ENCODE data around the gene SCRT2.
"Not testable (repeated sequence)": the region's sequence is repeated elsewhere in the genome, so short reads cannot be mapped to it uniquely, and the experiment has no call there.

SCRT2 gene

DNA sequence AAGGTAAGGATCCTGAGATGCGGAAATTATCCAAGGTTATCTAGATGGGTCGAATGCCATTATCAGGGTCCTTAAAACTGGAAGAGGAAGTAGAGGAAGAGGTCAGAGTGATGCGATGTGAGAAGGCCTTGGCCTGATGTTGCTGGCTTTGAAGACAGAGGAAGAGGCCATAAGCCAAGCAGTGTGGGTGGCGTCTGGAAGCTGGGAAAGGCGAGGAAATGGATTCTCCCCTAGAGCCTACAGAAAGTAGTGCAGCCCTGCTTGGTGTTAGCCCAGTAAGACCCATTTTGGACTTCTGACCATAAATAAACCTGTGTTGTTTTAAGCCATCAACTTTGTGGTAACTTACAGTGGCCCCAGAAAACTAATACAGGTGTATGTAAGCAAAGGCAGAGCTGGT lies 24.6 kb downstream of the SCRT2 start:
- no peak for DNase-seq

DNA sequence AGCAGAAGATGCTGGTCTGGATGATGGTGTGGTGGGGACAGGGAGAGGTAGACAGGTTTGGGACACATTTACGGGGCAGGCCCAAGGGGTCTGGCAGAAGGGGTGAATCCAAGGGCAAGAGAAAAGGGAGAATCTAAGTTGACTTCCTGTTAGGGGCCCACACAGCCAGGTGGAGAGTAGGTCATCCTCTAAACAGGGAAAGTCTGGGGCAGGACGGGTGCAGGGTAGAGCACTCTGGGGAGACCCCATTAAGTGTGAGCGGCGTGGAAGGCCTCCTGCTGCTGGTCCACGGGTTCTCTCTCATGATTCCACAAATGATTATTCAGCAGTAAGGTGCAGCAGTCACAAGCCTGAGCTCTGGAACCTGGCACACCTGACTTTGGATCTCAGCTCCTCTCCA lies 25.3 kb downstream of the SCRT2 start:
- DNase-seq: no peak

DNA sequence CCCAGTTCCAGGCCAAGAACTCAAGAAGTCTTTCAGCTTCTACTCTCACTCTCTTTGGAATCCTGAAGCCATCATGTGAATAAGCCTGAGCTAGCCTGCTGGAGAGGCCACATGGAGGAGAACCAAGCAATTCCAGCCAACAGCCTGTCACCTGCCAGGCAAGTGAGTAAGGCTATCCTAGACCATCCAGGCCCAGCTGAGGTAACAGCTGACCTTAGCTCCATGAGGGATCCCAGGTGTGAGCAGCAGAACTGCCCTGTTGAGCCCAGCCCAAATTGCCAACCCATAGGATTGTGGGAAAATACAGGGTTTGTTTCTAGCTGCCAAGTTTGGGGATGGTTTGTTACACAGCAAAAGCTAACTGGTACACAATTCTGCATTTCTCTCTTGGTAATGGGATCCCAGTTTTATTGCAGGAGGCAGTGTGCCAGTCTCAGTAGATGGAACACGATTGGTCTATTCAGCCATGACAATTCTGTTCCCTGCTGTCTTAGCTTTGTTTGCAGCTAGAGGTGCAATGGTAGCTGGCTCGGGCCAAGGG lies 28.1 kb downstream of the SCRT2 start:
- DNase-seq: no peak

DNA sequence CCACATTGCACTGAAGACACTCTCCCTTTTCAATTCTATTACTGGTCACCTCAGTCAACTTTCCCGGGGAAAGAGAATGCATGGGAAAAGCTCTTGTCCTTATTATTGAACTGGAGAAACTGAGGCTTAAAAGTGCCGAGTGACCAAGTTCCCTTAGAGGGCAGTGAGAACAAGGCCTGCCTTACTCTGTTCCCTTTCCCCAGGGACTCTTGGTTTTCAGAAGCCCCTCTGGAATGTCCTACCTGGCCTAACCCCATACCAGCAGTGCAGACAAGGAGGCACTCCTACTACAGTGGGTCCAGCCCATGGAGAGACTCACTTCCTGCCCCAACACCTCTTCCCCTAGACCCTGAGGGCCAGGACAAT lies 28.8 kb downstream of the SCRT2 start:
- no peak for DNase-seq

DNA sequence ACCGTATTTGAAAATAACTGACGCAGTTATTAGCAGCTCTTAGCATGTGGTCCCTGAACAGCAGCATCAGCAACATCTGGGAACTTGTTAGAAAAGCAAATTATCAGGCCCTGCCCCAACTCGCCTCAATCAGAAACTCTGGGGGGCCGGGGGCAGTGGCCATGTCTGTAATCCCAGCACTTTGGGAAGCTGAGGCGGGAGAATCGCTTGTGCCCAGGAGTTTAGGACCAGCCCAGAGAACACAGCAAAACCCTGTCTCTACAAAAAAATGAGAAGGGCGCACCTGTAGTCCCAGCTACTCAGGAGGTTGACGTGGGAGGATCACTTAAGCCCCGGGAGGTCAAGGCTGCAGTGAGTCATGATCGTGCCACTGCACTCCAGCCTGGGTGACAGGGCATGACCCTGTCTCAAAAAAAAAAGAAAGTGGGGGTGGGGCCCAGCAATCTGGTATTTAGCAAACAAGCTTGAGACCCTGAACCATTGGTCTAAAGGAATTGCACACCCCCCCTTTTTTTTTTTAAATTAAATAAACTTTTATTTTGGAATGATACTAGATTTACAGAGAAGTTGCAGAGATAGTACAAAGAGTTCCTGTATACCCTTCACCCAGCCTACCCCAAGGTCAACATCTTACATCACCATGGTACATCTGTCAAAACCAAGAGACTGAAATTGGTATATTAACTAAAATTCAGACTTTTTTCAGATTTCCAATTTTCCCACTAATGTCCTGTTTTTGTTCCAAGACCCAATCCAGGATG lies 29.3 kb downstream of the SCRT2 start:
- DNase-seq: no peak

DNA sequence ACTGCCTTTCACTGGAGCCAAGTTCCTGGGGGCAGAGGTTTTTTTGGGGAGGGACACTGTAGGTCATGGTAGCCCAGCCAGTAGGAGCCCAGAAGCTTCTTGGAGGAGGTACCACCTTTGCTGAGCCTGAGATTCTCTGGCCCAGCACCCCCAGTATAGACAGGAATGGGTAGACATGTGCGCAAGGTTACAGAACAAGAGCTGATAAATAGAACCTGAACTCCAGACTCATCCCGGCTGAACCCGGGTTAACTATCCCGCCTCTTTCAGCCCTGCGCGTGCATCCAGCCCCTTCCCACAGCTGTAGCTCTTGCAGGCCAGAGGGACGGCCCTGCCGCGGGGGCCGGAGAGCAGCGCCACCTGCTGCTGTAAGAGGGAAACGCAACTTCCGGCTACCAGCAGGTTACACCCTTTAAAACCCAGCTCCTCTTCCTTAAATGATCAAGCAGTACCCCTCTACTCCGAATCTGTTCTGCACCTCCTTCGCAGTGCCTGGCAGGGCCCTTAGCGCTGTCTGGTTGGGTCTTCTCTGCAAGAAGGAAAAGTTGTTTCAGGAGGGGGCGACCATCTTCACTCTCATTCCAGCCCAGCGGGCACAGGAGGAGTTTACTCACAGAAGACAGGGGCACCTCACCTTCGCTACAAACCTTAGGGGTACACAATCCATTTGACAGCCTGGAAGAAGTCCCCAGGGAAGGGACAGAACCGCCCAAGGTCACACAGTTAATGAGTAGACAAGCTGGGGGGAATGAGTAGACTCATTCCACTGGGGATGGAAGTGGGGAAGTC lies 30.1 kb downstream of the SCRT2 start:
- peak; percentile 75 to 81 for DNase-seq

DNA sequence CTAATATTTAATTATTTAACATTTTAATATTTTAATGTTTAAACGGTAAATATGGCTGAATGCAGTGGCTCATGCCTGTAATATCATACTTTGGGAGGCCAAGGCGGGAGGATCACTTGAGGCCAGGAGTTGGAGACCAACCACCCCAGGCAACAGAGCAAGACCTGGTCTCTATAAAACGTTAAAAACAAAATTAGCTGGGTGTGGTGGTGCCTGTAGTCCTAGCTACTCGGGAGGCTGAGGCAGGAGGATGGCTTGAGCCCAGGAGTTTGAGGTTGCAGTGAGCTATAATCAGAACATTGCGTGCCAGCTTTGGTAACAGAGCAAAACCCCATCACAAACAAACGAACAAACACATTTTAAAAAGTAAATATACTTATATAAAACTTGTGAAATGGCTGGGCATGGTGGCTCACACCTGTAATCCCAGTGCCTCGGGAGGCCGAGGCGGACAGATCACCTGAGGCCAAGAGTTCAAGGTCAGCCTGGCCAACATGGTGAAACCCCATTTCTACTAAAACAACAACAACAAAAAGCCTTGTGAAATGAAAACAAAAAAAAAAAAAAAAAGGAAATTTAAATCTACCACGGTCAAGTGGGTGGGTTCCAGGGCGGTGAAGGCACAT lies 30.8 kb downstream of the SCRT2 start:
- no peak for DNase-seq

DNA sequence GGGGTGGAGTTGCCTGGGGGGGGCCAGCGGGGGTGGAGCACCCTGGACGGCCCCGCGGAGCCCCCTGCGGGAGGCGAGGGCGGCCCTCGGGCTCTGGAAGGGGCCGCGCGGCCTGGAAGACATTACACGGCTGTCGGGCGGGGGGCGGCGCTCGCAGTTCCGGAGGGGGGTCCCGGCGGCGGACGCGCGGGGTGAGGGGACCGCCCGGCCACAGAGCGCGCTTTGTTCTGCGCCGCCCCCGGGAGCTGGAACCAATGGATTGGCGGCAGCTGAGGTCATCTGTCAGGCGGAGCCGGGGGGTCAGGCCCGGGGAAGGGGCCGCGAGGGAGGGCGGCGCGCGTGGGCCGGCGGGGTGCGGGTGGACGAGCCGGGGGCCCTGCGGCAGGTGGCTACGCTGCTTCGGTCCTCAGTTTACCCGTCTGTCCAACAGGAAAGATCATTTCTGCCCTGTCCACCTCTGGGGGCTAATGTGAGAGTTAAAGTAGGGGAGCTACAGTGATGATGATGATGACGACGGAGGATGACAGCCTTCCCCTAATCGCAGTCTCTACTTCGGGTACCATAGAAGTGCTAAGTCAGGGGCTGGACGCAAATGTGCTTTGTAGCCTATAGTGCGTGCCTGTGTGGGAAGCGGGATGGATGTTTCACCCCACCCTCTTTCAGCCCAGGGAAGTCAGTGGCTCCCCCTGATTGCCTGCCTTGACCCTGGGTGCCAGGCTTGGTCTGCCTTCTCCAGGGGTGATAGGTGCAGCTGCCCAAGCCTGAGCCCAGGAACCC lies 33.0 kb downstream of the SCRT2 start:
- DNase-seq: no peak

DNA sequence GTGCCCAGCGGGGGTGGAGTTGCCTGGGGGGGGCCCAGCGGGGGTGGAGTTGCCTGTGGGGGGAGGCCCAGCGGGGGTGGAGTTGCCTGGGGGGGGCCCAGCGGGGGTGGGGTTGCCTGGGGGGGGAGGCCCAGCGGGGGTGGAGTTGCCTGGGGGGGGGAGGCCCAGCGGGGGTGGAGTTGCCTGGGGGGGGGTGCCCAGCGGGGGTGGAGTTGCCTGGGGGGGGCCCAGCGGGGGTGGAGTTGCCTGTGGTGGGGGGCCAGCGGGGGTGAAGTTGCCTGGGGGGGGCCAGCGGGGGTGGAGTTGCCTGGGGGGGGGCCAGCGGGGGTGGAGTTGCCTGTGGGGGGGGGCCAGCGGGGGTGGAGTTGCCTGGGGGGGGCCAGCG lies 33.6 kb downstream of the SCRT2 start:
- DNase-seq: not testable (repeated sequence)

DNA sequence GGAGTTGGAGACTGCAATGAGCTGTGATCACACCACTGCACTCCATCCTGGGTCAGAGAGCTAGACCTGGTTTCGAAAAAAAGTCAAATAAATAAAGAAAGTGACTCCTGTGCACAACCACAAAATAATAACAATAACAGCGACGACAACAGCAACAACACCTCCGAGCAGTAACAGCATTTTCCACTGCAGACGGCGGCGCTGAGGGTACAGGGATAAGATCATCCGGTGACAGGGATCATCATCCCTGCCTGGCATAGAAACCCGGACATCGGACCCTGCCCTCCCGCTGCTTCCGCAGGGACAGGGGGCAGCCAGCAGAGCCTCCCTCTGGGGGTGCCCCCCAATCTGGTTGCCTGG lies 34.1 kb downstream of the SCRT2 start:
- no peak for DNase-seq

DNA sequence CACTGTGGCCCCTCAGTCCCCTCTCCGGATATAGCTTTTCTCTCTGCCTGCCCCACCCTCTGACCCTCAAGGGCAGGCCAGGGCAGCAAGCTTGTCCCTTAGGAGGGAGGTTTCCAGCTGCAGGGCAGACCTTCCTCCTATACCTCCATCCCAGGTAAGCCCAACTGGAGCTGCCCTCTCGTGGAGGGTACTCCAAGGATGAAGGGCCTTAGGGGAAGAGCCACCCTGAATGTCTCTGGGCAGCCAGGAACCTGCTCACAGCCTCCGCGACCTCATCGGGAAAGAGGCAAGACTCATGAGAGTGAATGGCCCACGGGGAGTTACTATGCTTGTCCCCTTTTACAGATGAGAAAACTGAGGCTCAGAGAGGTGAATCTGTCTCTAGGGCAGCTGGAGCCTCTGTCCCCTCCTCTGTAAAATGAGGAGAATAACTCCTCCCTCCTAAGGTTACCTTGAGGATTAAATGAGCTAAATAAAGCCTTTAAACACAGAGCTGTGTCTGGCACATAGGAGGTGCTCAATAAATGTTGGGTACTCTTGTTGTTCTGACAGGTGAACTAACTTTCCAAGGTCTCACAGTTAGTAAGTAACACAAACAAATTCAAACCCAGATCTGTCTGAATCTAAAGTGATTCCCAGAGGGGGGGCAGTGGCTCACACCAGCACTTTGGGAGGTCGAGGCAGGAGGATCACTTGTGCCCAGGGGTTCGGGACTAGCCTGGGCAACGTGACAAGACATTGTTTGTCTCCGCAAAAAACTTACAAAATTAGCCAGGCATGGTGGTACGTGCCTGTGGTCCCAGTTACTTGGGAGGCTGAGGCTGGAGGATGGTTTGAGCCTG lies 34.7 kb downstream of the SCRT2 start:
- DNase-seq: no peak

DNA sequence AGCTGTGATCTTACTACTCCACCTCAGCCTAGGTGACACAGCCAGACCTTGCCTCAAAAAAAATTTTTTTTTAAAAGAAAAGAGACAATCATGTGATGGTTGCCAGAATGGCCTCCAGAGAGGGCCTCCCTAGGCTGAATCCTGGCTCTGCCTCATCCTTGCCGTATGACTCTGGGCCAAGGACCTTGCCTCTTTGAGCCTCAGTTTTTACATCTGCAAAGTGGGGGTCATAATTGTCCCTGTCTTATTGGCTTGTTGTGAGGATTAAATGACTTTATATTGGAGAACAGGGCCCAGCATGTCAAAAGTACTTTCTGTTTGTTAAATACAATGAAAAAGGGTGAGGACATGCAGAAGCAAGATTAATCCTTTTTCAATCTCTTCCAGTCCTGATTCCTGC lies 37.0 kb downstream of the SCRT2 start:
- DNase-seq: no peak

DNA sequence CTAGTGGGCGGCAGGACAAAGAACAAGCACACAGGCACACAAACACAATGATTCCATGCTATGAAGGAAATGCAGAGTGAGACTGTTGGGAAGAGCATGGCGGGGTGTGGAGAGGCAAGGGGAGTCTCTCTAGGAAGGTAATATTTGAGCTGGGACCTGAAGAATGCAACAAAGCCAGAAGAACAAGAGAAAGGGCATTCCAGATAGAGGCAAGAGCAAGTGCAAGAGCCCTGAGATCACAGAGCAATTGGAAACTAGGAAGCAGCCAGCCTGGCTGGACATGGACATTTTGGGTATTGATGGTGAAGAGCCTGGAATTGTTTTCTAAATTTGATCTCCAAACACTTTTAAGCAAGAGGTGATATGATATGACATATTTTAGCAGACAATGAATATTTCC lies 38.0 kb downstream of the SCRT2 start:
- no peak for DNase-seq

DNA sequence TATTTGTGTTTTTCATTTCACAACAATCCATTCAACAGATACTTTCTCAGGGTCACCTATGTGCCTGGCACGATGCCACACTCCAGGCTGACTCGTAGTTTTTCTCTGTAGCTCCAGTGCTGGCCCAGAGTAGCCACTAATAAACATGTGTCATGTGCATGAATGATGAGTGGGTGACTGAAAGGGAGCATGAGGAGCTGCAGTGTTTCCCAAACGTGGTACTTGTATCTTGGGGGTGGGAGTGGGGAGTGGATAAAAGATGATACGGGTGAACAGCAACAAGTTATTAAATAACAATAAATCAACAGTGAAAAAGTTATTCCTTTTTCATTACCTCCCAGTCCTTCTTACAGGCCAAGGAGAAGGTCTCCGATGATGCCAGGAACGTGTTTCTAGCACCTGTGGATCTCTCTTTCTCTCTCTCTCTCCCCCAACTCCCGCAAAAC lies 39.7 kb downstream of the SCRT2 start:
- no peak for DNase-seq

DNA sequence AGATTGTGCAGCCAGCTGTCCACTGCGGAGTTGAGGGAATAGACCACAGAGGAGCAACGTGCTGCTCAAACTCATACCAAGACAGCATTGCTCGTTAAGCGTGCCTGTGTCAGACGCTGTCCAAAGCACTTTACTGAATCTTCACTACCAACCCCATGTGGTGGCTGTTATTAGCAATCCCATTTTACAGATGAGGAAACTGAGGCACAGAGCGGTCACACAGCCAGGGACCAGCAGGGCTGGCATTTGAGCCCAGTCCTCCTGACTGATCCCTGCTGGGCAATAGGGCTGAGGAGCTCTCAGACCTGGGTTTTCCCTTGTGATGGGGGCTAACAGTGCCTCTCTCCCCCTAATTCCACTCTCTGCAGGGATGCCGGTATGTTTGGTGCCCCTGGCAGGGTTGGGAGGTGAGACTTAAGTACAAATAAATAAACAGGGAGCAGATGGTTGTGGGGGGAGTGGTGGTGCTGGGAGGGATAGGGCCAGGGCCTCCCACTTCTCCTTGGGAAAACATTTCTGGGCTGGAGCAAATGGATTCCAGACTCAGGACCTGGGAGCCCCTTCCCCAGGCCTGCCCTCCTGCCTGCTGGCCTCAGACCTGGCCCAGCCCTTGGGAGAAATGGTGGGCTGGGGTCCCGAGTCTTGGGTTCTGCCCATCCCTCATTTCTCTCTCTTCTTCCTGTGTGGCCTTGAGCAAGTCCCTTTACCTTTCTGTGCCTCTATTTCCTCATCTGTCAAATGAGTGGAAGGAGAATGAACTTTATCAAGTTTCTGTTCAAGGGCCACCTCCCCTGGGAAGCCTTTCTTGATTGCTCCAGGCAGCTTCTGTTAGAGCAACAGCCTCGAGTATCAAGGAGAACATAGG lies 40.3 kb downstream of the SCRT2 start:
- no peak for DNase-seq

DNA sequence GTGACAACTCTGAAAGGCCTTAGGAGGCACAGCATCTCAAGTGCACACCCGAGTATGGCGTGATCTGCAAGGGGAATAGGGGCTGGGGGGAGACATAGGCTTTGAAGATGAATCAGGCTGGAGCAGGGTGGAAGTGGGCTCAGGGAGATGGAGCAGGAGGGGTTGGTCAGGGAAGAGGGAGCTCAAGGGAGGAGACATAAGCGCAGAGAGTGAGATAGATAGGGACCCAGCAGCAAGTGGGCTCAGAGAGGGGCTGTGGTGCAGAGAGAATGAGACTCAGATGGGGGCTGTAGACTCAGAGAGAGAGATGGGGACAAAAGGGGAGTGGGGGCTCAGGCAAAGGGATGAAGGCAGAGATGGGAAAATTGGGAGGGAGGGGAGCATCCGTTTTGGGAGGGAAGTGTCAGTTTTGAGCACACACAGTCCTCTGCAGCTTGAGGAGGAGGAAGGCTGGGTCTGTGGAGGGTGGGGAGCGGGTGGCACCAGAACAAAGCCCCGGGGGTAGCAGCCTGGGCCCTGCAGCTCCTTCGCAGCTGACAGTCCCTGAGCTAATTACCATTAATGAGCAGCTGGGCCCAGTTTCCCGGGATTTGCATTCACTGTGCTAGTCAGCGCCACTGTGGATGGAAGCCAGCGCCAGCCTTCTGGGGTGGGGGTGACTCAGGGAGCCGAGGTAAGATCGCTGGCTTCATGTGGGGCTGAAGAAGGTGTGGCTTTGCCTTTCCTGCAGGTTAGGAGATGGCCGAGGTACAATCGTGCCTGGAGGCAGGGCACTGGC lies 41.3 kb downstream of the SCRT2 start:
- DNase-seq: no peak

DNA sequence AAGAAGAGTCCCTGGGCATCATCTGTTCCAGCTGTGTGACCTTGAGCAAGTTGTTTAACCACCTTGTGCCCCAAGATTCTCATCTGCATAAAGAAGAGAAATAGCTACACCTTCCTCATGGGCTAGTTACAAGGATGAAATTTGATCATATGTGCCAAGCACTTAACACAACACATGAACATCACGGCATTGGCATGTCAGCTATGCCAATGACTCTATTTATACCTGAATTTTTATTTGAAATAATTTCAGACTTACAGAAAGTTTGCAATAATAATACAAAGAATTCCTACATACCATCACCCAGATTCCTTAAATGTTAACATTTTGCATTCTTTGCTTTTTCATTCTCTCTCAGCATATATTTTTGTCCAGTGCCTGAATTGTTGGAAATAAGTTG lies 44.5 kb downstream of the SCRT2 start:
- no peak for DNase-seq

DNA sequence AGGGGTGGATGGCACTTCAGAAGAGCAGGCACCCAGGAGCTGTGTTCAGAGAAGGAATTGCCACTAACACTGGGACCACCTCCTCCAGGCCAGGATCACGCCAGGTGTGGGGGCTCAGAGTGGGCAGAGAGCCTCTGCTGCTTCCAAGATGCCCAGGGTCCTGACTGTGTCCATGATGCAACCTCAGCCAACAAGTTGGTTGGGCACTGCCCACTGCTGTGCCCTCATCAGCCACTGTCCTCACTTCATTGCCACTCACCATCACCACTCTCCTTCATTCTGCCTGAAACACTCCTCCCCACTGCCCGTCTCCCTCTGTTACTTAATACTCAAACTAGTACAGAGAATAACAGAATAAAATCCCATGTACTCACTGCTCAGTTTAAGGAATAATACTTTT lies 49.0 kb downstream of the SCRT2 start:
- DNase-seq: no peak

DNA sequence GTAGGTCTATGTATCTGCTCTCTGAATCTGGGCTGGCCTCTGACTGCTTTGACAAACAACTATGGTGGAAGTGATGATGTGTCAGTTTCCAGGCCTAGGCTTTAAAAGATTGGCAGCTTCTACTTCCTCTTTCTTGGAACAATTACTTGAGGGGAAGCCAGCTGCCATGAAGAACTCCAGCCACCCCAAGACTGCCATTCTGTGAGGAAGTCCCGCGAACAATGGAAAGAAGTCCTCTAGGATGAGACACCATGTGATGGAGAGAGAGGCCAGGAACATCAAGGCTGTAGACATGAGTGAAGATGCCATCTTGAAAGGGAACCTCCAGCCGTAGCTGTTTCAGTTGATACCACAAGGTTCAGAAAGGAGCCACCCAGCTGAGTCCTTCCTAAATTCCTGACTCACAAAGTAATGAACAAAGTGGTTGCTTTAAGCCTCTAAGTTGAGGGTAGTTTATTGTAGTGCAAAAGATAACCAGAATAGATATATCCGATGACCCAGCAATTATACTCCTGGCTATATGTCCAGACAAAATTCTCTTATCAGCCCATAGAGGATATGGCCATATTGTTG lies 50.2 kb downstream of the SCRT2 start:
- no peak for DNase-seq

DNA sequence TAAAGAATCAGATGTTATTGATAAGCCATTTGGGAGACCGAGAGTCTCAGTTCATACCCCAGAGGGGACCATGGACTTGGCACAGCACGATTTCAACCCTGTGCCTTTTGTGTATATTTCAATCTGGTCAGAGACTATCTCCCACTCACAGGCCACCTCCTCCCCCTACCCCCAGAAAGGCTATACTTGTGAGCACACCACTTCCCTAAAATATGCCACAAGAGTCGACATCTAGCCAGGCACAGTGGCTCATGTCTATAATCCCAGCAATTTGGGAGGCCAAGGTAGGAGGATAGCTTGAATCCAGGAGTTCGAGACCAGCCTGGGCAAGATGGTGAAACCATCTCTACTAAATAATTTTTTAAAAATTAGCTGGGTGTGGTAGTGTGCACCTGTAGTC lies 51.9 kb downstream of the SCRT2 start:
- no peak for DNase-seq

All from stimulated activated CD4-positive, alpha-beta T cell treated with anti-CD3 and anti-CD28 coated beads, Interleukin-2, amount 100 ng/mL, for 24 hours (primary cell).